Ammon's horn (tissue), 1 donor: ENCODE results near the gene PSME1.

ENCODE experiments used
- DNase-seq: peaks from one replicate; pipeline ENCODE4 v3.0.0-alpha.2; 2016; ENCODE audit warnings: low spot score

Gene PSME1

DNA sequence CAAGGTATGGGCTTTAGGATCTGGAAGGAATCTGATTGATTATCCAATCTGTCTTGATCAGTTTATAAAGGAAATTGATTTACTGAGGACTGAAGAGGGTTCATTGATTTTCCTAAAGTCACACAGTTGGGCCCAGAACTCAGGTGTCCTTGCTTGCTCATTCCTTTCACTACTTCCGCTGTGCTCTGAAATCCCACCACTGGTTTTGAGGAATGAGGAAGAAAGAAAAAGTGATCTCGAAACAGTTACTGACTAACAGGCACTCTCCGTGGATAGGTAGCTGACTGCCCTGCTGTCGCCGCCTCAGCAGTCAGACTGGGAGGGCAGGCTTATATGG lies 5.6 kb upstream of the PSME1 start, which contains the start of gene FITM1:
Gene FITM1 (plus strand): TSS at position 280 of the 337 bp plus-strand sequence. CDS start 905 bp downstream, outside the sequence.
- no peak for DNase-seq

DNA sequence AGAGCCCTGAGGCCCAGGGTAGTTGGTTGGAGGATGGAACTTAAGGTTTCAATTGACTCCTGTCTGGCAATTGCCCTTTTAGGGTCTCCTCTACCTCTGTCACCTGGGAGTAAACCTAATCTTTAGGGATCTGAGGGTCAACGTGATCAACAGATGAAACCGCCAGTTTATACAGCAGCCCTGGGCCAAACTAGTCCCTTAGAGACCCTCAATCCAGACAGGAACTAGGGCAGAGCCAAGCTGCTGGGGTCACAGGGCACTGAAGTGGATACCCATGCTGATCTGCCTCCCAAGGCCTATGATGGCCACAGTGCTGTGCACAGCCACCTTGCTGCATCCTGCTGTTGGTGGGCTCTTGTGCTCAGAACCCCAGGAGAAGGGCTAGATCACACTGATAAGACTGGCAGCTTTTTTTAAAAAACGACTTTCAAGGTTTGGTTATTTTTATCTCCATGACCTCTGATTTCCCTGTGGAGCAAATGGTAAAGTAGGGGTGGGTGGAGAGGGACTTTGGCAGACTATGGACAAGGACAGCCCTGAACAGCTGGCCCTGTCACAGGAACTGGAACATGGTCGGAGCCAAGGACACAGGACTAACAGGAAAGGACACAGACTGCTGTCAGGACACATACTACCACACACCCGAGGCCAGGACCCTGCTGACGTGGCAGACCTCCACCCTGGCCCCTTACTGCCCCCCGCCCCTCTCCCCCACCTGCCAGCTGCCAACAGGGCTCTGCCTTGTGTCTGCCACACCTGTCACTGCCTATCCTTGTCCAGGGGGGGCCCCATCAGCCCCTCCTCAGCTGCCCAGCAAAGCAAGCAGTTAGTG lies 5.1 kb upstream of the PSME1 start:
- no peak for DNase-seq

DNA sequence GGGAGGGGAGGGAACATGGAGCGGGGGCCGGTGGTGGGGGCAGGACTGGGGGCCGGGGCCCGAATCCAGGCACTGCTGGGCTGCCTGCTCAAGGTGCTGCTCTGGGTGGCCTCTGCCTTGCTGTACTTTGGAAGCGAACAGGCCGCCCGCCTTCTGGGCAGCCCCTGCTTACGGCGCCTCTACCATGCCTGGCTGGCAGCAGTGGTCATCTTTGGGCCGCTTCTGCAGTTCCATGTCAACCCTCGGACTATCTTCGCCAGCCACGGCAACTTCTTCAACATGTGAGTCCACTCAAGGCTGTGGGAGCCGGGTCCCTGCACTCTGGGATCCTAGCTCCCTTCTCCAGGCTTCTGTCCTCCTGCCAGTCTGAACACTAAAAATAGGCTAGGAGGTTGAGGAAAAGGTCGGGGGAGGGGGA lies 4.4 kb upstream of the PSME1 start:
- DNase-seq = no peak

DNA sequence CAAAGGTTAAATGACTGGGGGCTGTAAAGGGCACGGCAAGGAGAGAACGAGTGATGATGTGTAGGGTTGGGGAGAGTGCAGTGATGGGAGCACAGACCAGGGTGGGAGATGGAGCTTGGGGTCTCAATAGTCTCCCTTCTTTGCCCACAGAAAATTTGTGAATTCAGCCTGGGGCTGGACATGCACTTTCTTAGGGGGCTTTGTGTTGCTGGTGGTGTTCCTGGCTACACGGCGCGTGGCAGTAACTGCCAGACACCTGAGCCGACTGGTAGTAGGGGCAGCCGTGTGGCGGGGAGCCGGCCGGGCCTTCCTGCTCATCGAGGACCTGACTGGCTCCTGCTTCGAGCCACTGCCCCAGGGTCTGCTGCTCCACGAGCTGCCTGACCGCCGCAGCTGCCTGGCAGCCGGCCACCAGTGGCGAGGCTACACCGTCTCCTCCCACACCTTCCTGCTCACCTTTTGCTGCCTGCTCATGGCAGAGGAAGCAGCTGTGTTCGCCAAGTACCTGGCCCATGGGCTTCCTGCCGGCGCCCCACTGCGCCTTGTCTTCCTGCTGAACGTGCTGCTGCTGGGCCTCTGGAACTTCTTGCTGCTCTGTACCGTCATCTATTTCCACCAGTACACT lies 3.8 kb upstream of the PSME1 start:
- no peak for DNase-seq

DNA sequence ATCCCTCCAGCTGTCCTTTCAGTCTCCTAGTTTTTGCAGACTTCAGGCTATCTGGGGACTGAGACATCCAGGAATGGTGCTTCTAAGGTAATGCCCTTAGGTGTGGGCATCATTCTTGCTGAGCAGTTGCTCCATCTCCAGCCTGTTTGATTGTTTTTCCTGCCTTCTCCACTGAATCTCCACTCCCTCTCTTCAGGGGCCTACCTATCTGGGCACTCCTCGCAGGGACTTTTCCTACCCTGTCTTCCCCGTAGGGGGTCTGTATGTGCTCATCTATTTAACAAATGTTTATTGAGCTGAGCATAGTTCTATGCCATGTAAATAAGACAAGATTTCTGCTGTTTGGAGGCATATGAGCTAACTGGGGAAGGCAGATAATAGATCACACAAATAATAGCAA lies 3.0 kb upstream of the PSME1 start:
- DNase-seq = no peak

DNA sequence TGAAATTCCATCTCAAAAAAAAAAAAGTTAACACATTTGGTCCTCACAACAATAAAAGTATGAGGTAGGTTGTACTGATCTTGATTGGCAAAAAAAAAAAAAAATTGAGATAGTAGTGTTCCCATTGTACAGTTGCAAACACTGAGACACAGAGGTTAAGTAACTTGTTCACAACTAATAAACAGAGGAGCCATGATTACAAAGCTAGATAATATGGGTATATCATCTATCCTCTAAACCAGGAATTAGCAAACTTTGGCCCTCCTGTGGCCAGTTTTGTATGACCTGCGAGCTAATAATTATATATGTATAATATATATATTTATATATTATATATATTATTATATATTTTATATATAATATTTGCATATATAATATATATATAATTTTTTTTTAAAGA lies 2.3 kb upstream of the PSME1 start:
- no peak for DNase-seq

DNA sequence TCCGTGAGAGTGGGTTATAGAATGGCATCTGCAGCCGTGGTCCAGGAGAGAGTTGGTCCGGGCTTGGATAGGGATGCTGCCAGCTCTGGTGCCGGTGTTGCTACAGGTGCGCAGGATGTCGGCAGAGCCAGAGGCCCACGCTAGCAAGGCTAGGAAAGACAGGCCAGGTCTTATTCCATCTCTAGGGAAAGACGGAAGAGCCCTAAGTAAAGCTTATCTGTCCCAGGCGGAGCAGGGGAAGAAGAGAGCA lies 485 bp upstream of the PSME1 start:
- DNase-seq = no peak

DNA sequence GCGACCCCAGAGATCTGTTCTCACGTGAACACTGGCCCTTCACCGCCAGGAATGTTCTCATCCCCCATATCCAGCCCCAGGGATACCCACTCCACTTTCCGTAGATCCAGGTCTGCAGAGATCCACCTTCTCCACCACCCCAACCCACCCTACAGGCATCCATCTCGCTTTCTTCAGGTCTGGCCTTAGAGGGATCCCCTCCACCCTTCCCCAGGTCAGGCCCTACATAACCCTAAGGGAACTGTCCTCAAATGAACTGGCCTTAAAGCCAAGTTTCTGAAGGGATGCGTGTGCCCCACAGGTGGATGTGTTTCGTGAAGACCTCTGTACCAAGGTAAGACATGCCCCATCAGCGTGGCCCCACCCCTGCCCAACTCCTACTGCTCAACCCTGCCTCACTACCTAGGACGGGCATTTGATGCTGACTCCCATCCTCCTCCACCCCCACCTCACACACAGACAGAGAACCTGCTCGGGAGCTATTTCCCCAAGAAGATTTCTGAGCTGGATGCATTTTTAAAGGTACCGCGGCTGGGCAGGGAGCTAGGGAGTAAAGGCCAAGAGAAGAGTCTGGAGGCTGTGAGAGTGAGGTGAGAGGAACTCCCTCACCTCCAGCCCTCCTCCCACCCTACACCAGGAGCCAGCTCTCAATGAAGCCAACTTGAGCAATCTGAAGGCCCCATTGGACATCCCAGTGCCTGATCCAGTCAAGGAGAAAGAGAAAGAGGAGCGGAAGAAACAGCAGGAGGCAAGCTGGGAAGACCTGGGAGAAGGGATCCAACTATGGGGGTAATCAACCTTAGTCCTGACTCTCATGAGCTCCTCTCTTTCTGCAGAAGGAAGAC lies 912 bp downstream of the PSME1 start:
- no peak for DNase-seq

DNA sequence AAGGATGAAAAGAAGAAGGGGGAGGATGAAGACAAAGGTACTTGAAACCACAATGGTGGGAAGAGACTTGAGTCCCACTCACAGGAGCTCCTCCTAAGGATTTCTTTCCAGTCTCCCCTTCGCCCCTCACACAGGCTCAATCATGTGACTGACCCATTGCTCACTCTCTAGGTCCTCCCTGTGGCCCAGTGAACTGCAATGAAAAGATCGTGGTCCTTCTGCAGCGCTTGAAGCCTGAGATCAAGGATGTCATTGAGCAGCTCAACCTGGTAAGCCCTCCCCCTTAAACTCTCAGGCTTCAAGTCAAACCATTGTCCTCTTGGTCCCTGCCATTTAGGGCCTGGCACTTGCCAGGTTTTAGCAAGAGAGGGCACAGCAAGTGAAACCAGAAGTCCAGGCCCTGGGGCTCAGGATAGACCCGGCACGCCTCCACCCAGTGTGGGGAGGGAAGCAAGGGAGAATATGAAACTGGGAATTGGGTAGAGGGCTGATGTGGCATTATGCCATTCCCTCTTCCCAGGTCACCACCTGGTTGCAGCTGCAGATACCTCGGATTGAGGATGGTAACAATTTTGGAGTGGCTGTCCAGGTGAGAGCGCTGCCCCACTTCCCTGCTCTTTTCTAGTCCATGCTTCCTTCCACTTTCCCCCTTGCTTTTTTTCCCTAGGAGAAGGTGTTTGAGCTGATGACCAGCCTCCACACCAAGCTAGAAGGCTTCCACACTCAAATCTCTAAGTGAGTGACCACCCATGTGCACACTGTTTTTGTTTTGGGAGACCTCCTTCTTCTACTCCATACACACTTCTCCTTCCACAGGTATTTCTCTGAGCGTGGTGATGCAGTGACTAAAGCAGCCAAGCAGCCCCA lies 1.8 kb downstream of the PSME1 start:
- DNase-seq = no peak

DNA sequence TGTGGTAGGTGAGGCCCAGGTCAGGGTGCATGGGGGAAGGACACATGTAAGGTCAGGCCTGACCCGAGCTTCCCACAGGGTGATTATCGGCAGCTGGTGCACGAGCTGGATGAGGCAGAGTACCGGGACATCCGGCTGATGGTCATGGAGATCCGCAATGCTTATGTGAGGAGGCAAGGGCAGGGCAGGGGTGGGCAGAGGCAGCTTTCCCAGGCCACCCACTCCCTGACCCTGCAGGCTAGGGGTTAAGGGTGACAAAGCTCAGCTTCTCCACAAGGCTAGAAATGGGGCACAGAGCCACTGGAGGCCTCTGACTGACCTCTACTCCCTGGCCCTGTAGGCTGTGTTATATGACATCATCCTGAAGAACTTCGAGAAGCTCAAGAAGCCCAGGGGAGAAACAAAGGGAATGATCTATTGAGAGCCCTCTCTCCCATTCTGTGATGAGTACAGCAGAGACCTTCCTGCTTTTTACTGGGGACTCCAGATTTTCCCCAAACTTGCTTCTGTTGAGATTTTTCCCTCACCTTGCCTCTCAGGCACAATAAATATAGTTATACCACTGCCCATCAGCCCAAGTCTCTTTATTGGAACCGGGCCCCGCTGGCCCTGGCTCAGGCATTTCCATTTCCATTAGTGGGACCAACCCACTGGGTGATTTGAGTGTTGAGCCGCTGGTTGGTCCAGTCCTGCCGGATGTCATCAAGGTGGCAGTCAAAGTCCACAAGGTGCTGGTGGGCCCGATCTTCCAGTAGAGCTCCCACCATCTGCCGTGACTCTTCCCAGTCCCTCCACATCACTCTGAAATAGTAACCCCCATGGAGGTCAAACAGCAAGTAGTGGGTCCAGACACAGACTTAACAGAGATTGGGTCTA lies 2.6 kb downstream of the PSME1 start:
- DNase-seq = no peak

DNA sequence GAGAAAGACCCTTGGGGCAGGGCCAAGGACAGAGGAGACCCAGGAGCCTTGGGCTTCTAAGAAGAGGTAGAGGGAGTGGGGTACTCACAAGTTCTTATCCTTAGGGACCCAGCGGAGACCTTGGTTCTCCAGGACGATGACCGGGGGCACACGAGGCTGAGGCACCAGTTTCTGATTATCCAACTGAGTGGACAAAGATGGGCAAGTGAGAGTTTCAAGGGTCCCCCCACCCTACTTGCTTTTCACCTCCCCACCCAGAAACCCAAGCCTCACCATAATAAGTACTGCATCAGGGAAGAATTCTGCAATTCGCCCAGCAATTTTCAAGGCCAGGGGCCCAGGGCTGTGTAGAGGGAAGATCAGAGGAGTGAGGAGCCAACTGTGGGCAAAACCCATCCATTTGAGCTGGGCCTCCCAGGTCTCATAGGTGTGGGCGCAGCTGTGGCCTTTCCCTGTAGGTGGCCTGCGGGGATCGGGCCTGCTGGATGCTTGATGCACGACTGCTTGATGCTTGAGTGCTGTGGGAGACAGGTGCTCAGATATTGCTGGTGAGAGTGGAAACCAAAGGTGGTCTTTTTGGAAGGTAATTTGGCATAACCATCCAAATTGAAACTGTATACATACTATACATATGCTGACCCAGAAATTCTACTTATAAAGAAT lies 3.4 kb downstream of the PSME1 start:
- no peak for DNase-seq

DNA sequence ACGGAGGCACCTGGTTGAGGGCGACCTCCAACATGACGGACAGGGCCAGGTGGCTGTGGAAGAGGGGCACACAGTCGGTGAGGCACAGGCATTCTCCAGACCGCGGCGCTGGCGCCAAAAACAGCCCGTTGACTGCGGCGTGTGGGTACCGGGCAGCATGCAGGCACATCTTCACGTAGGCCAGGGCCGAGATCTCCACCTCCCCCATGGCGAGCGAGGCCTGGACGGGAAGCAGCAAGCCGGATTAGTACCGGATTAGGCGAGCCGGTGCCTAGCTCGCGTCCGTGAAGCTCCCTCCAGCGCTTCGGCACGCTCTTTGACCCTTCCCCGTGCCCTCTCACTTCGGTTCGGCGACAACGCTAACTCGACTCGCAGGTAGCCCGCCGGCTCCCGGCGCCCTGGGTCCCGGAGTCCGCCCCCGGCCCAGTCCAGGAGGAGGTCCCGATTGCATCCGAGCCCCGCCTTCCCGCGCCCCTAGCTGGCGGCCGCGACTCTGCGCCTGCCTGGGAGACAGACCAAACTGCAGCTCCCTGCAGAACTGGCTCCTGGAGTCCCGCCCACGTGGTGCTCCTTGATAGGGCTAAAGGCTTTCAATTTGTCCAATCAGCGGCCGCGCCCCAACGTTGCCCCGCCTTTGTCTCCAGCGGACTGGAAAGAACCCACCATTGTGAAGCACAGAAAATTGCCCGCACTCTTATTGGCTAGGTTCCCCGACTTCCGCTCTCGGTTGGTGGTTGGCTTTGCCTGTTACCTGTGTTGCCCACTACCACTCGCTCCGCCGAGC lies 5.3 kb downstream of the PSME1 start, which contains the start of gene EMC9:
Gene EMC9 (minus strand): TSS at position 495 of the 784 bp plus-strand sequence. CDS start 287 bp downstream, at position 208.
- DNase-seq = peak; percentile 100

DNA sequence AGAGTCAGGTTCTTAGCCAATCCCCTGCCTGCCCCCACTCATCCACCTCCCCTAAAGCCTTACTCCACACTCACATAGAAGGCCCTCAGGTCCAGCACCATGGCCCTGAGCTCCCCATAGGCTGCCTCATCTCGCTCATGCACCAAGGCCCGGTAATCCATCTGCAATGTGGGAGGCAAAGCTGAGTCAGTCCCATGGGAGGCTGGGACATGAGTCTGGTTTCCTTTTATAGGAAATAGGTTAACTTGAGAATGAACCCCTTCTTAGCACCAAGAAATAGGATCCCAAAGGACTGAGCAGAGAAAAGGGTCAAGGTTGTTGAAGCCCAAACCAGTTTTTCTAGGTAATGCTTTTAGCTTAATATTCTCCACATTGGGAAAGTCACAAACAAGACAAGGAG lies 7.5 kb downstream of the PSME1 start:
- no peak for DNase-seq

DNA sequence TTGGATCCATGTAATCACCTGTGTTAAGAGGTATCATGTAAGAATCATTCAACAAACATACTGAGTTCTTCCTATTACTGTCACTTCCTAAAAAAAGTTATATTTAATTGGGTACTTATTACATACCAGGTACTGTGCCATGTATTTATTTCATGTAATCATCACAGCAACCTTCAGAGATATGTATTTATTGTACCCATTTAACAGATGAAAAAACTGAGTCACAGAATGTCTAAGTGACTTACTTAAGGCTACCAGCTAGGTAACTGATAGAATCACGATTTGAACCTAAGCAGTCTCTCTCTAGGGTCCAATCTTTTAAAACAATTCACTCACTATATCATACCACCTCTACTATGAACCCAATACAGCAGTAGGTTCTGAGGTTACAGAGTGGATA lies 8.5 kb downstream of the PSME1 start:
- DNase-seq = no peak

DNA sequence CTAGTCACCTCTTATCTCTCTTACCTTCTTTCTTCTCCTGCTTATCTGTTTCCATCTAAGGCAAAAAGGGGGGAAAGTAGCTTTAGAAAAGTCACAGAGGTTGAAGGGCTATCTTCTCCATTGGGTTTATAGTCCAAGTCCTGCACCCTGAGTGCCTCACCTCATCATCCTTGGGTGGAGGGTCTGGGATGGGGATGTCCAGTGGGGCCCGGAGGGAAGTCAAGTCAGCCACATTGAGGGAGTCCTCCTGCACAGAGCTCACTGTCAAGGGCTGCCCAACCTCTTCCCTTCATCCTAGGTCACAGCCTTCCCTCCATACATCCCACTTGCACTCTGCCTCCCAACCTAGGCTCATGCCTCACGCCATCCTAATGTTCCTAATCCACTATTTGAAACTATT lies 9.2 kb downstream of the PSME1 start:
- DNase-seq = no peak

DNA sequence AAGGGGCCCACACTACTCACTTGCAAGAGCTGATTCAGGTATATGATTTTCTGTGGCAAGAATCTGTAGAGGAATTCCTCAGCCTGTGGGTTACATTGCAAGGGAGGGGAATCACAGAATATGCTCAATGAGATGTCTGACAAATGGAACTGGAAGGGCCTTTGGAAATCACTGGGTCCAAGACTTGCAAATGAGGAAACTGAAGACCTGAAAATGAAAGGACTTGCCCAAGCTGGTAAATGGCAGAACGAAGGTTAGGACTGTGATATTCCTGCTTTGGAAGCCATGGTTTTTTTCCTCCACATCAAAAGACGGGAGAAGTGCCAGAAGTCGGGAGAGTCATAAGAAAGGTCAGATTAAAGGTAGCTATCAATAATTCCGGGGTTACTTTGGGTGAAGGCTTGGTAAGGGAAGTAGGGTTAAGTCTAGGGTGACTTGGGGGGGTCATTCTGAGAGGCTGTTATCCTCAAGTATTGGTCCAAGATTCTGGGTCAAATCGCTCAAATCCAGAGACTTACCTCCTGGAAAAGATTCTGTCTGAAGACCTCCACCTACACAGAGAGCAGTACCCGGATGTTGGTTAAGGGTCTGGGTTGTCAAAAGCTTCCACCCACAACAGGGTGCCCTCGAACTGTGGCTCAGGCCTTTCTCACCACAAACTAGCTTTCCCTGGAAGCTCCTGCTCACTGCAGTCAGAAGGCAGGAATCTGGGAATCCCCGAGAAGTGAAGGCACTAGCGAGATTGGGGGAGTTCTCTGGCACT lies 9.9 kb downstream of the PSME1 start:
- no peak for DNase-seq

DNA sequence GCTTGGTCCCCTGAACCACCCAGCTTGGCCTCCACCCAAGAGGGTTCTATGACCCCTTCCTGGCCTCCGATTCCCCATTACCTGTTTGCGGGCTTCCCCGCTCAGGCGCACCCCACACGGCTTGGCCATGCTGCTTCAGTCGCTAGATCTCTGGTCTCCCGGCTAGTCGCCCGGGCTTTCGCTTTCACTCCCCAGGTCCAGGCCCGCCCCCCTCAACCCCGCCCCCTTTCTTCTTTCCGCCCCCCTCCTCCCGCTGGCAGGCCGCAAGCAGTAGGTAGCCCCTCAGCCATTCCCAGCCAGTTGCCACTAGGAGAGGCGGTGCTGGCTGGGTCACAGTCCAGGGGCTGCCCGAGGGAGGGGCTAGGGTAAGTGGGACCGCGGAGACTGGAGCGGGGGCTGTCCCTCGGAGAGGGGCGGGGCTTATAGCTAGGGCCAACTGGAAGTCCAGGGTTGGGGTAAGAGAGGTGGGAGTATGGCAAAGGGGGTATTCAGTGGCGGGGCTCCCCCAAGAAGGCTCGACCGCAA lies 10.5 kb downstream of the PSME1 start, which contains the start of gene PSME2:
Gene PSME2 (minus strand): TSS at position 158 of the 525 bp plus-strand sequence. CDS start 29 bp downstream, at position 129.
- DNase-seq = peak; percentile 94

DNA sequence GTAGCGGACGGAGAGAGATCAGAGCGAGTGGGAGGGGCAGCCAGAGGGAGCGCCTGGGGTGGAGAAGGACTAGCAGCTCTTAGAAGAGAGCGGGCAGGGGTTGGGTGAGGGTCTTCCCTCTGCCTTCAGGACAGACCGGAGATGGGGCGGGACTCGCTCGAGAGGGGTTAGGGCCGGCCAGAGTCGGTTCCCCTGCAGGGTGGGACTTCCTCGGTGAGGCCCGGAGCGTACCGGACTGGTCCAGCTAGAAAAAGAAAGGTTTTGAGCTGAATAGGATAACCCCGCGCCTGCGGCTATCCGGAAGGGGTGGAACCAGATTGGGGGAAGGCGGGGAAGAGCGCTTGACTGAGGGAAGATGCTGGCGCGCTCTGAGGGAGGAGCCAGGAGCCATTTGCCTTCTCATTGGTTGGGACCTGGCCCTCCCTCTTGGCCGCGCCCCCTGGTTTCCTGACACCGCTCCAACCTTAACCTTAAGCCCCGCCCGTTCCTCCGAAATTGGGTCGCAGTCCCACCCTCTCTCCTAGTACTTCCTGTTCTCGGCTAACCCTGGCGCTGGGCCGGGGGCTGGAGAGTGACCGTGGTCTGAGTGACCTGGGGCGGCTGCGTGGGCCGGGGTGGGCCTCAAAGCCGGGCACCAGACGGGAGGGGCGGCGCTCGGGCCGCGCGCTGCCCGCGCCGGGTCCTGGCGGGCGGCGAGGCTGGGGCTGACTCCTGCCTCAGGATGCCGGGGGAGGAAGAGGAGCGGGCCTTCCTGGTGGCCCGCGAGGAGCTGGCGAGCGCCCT lies 11.2 kb downstream of the PSME1 start, which contains the start of gene RNF31:
Gene RNF31 (plus strand): TSS at position 521 of the 783 bp plus-strand sequence. CDS start 201 bp downstream, at position 722.
- DNase-seq = peak; percentile 100
